Mucosa of stomach (tissue), 1 donor: ENCODE results near the gene APELA.
"Not testable (repeated sequence)": the region's sequence is repeated elsewhere in the genome, so short reads cannot be mapped to it uniquely, and the experiment has no call there.

Source experiments
- H3K27me3 ChIP-seq: one replicate; pipeline ENCODE4 v1.7.0; 2013; ENCODE audit warnings: mild to moderate bottlenecking, low read length; ENCODE audit not compliant: control insufficient read depth, insufficient read depth
- H3K36me3 ChIP-seq: one replicate; pipeline ENCODE4 v1.7.0; 2013; ENCODE audit warnings: low read length; ENCODE audit not compliant: control insufficient read depth, insufficient read depth
- H3K4me1 ChIP-seq: one replicate; pipeline ENCODE4 v1.7.0; 2013; ENCODE audit warnings: mild to moderate bottlenecking, low read length; ENCODE audit not compliant: control insufficient read depth, insufficient read depth
- H3K4me3 ChIP-seq: one replicate; pipeline ENCODE4 v1.7.0; 2013; ENCODE audit warnings: low read length
- H3K9ac ChIP-seq: one replicate; pipeline ENCODE4 v1.7.0; 2013; ENCODE audit warnings: mild to moderate bottlenecking, low read length, moderate library complexity
- H3K9me3 ChIP-seq: one replicate; pipeline ENCODE4 v1.7.0; 2013; ENCODE audit warnings: mild to moderate bottlenecking, low read length, moderate library complexity; ENCODE audit not compliant: control insufficient read depth
- donor health status: Pancreatic carcinoma.

APELA gene

DNA sequence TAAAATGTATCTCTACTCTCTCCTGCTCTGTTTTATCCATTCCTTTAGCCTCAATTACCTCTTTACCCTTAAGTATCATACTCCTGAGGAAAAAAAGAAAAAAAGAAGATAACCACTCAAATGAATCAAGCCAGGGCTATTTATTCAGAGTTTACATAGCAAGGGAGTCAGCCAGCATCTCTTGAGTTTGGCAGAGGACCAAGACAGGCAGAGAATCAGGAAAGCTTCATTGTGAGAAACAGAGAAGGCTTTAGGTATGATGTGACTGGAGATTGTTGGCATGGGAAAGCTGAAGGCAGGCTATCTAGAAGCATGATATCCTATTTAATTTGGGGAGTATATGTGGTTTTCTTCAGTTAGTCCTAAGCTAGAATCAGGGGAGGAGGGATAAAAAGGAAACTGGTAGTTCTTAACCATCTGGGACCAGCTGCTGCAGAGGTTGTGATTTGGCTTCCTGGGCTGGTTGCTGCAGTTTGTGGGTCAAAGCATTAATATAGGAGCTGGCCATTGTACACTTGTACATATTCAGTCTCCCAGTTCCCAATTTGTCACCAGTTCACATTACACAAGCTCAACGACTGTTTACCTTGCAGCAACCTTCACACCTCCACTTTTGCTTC lies 11.2 kb downstream of the APELA start:
- Histone ChIP-seq H3K4me3 (no peak overlapping the region), H3K4me1 (no peaks in the 10 kb centered on the region), H3K27me3 (no peaks in the 10 kb centered on the region), H3K36me3 (no peaks in the 10 kb centered on the region), H3K9me3 (no peaks in the 10 kb centered on the region), H3K9ac (no peak overlapping the region)

DNA sequence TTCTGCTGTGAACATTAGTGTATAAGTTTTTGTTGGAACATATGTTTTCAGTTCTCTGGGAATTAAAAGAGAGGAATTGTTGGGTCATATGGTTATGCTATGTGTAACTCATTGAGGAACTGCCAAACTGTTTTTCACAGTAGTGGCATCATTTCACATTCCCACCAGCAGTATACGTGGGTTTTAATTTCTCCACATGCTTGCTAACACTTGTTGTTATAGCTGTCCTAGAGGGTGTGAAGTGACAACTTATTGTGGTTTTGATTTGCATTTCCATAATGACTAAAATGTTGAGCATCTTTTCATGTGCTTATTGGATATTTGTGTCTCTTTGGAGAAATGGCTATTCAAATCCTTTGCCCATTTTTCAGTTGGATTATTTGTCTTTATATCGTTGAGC lies 13.7 kb downstream of the APELA start:
- Histone ChIP-seq H3K9me3 (no peaks in the 10 kb centered on the region), H3K9ac (no peak overlapping the region), H3K4me3 (no peak overlapping the region), H3K36me3 (no peaks in the 10 kb centered on the region), H3K27me3 (no peaks in the 10 kb centered on the region), H3K4me1 (no peaks in the 10 kb centered on the region)

DNA sequence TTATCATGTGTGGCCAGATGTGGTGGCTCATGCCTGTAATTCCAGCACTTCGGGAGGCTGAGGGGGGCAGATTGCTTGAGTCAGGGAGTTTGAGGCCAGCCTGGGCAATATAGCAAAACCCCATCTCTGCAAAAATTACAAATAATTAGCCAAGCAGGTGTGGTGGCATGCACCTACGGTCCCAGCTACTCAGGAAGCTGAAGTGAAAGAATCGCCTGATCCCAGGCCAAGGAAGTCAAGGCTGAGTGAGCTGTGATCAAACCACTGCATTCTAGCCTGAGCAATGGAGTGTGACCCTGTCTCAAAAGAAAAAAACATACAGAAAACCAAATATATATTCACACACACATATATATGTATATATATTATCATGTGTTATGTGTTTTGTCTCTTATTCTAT lies 15.0 kb downstream of the APELA start:
- H3K27me3 ChIP-seq, result no peaks in the 10 kb centered on the region
- no peaks in the 10 kb centered on the region for H3K36me3 ChIP-seq
- H3K9me3 ChIP-seq, result no peaks in the 10 kb centered on the region
- no peak overlapping the region for H3K9ac ChIP-seq
- no peaks in the 10 kb centered on the region for H3K4me1 ChIP-seq
- H3K4me3 ChIP-seq, result no peak overlapping the region

DNA sequence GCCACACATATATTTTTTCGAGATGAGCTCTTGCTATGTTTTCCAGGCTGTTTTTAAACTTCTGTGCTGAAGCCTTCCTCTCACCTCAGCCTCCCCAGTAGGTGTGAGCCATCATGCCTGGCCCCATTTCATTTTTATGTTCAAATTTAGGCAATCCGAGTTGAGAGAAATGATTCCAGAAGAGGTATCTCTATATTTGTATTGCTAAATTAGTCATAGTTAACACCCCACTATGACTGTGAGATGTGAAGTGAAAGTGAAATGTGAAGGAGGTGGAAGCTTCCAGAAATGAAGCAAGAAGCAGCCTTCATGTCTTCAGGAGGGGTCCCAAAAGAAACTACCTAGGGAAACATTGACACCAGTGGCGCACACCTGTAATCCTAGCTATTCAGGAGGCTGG lies 17.7 kb downstream of the APELA start:
- H3K4me1 ChIP-seq, result no peaks in the 10 kb centered on the region
- no peaks in the 10 kb centered on the region for H3K36me3 ChIP-seq

DNA sequence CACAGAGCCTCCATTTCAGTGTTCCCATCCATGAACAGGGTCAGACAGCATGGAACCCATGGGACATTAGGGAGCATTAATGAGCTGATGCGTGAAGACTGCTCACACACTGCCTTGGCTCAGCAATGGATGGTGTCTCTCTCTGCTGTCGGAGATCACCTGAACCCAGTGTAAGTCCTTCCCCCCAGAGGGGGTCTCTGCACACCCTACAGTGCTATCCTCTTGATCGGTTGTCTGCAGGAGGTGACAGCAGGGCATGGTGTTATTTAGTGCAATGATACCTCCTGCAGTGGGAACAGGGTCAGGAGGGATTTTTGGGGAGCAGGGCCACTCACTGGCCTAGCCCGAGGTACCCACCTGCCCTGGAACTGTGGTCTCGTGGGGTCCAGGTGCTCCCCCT lies 25.6 kb downstream of the APELA start:
- H3K27me3 ChIP-seq, result no peaks in the 10 kb centered on the region
- no peak overlapping the region for H3K4me3 ChIP-seq
- no peaks in the 10 kb centered on the region for H3K4me1 ChIP-seq
- H3K9me3 ChIP-seq, result no peaks in the 10 kb centered on the region
- H3K36me3 ChIP-seq, result no peaks in the 10 kb centered on the region
- no peak overlapping the region for H3K9ac ChIP-seq

More for the DNA sequence above, 17.7 kb downstream of the APELA start:
- Histone ChIP-seq H3K9me3 (no peaks in the 10 kb centered on the region), H3K4me3 (no peak overlapping the region), H3K9ac (no peak overlapping the region), H3K27me3 (no peaks in the 10 kb centered on the region)

DNA sequence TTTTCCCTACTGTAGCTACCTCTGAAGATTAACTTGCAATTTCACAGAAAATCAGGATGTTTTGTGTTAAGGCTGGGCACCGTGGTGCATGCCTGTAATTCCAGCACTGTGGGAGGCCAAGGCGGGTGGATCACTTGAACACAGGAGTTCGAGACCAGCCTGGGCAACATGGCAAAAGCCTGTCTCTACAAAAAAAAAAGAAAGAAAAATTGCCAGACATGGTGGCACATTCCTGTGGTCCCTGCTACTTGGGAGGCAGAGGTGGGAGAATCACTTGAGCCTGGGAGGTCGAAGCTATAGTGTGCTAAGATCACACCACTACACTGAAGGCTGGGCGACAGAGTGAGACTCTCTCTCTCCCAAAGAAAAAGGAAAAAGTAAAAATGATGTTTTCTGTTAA lies 27.4 kb downstream of the APELA start:
- Histone ChIP-seq H3K9me3 (no peaks in the 10 kb centered on the region), H3K9ac (no peak overlapping the region), H3K4me1 (no peaks in the 10 kb centered on the region), H3K4me3 (no peak overlapping the region), H3K27me3 (no peaks in the 10 kb centered on the region), H3K36me3 (no peaks in the 10 kb centered on the region)

DNA sequence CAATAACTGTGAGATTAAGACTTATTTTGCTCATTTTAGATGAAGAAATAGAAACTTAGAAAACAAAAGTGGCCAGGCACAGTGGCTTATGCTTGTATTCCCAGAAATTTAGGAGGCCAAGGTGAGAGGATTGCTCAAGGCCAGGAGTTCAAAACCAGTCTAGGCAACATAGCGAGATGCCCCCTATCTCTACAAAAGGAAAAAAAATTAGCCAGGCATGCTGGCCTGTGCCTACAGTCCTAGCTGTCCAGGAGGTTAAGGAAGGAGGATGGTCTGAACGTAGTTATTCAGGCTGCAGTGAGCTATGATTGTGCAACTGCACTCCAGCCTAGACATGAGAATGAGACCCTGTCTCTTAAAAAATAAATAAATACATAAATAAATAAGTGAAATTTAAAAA lies 28.0 kb downstream of the APELA start:
- H3K27me3 ChIP-seq, result no peaks in the 10 kb centered on the region
- no peaks in the 10 kb centered on the region for H3K36me3 ChIP-seq
- no peaks in the 10 kb centered on the region for H3K4me1 ChIP-seq
- no peak overlapping the region for H3K4me3 ChIP-seq
- no peak overlapping the region for H3K9ac ChIP-seq
- no peaks in the 10 kb centered on the region for H3K9me3 ChIP-seq

DNA sequence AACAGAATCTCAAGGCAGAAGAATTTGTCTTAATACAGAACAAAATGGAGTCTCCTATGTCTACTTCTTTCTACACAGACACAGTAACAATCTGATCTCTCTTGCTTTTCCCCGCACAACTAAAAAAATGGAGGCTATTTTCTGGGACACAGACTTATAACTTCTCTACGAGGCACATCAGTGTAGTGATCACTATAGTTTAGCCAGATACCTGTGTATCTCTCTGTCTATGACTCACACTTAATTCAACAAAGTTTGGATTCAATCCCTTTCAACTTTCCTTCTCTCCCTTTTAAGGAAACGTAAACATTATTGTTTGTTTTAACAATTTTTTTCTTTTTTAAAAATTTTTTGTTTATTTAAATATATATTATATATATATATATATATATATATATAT lies 29.4 kb downstream of the APELA start:
- no peaks in the 10 kb centered on the region for H3K9me3 ChIP-seq
- no peak overlapping the region for H3K4me3 ChIP-seq
- no peaks in the 10 kb centered on the region for H3K27me3 ChIP-seq
- H3K4me1 ChIP-seq, result no peaks in the 10 kb centered on the region
- no peaks in the 10 kb centered on the region for H3K36me3 ChIP-seq
- no peak overlapping the region for H3K9ac ChIP-seq

DNA sequence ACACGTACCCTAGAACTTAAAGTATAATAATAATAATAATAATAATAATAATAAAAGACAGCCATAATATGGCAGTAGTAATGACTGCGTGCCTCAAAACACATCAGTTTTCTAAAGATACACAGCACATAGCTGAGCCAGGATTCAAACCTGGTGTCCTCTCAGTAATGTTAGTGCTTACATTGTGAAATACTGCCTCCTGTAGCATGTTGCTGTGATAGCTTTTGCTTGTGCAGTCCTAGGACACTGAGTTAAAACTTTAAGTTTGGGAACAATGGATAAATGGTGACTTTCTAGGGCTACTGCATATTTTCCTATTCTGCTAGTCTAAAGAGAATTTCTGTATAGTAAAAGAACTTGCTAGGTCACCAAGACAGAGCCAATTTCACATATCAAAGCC lies 36.5 kb downstream of the APELA start:
- not testable (repeated sequence) for H3K9ac ChIP-seq, H3K36me3 ChIP-seq, H3K4me1 ChIP-seq, H3K9me3 ChIP-seq, H3K27me3 ChIP-seq, H3K4me3 ChIP-seq

DNA sequence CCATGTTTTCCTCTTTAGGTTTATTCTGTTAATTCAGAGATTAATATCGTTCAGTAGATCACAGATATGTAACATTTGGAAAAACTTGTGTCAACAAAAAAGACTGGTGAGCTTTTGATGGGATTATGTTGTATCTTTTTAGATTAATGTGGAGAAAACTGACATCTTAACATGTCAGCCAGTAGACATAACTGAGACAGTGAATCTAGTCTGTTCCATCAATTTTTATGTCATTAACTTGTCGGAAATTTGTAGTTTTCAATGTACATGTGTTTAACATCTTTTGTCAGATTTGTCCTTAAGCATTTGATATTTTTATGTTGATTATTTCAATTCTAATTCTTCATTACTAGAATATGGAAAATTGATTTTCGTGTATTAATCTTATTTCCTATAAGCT lies 42.0 kb downstream of the APELA start:
- Histone ChIP-seq H3K4me3 (no peak overlapping the region), H3K4me1 (no peaks in the 10 kb centered on the region), H3K9me3 (no peaks in the 10 kb centered on the region), H3K27me3 (no peaks in the 10 kb centered on the region), H3K9ac (no peak overlapping the region), H3K36me3 (no peaks in the 10 kb centered on the region)

DNA sequence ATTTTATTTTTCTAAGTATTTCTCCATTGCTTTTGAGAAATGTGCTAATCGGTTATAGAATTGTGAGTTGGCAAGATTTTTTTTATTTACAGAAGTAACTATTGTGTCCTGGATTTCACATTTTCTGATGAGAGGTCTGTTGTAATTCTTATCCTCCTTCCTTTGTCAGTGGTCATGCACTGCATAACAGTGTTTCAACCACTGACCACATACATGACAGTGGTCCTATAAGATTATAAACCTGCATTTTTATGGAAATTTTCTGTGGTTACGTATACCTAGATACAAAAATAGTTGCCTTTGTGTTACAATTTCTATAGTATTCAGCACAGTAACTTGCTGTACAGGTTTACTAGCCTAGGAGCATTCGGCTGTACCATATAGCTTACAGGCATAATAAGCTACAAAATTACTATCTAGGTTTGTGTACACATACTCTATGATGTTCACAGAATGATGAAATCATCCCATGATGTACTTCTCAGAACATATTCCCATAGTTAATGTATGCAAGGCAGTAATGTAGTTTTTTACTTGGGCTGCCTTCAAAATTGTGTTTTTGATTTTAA lies 47.8 kb downstream of the APELA start:
- no peaks in the 10 kb centered on the region for H3K4me1 ChIP-seq
- H3K9ac ChIP-seq, result no peak overlapping the region

DNA sequence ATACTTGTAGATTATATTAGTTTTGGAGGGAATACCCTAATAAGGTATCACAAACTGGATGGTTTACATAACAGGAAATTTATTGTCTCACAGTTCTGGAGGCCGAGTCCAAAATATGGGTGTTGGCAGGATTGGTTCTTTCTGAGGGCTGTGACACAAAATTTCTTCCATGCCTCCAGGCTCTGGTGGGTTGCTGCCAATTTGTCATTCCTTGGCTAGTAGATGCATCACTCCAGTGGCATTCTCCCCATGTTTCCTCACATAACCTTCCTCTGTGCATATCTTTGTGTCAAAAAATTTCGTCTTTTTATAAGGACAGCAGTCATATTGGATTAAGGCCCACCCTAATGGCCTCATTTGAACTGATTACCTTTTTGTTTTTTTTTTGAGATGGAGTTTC lies 49.3 kb downstream of the APELA start:
- H3K4me3 ChIP-seq, result no peak overlapping the region
- H3K4me1 ChIP-seq, result no peaks in the 10 kb centered on the region
- no peaks in the 10 kb centered on the region for H3K9me3 ChIP-seq
- no peaks in the 10 kb centered on the region for H3K36me3 ChIP-seq
- no peaks in the 10 kb centered on the region for H3K27me3 ChIP-seq
- no peak overlapping the region for H3K9ac ChIP-seq

More for the DNA sequence above, 47.8 kb downstream of the APELA start:
- H3K9me3 ChIP-seq, result no peaks in the 10 kb centered on the region
- no peak overlapping the region for H3K4me3 ChIP-seq
- no peaks in the 10 kb centered on the region for H3K36me3 ChIP-seq
- no peaks in the 10 kb centered on the region for H3K27me3 ChIP-seq

DNA sequence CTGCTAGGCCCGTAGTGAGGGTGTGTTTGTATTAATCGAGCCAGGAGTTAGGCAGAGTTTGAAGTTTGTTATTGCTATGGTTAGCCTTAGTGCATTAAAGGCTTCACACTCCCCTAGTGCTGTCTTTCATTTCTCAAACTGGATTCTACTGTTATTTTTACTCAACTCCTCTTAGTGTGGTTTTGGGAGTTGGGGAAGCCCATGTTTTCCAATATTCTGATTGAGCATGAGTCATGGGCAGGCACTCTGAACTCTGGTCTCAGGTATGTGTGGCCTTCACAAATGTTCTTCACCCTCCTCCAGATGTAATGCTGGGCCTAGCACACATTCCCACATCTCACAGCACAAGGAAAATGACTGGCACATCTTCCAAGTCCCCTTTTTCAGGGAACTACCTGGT lies 50.1 kb downstream of the APELA start:
- not testable (repeated sequence) for H3K9ac ChIP-seq, H3K36me3 ChIP-seq, H3K27me3 ChIP-seq, H3K4me1 ChIP-seq, H3K9me3 ChIP-seq, H3K4me3 ChIP-seq
